Stimulated activated CD4-positive, alpha-beta T cell treated with anti-CD3 and anti-CD28 coated beads, Interleukin-1b, Interleukin-23, amount 100 ng/mL, for 1 hour (primary cell): ENCODE data around the gene IL7R.

ENCODE experiments used
- DNase-seq, 2 donors: peaks; one replicate each; pipeline ENCODE4 v3.0.0-alpha.2; 2020; ENCODE audit warnings: low read depth in 2 of 2

The IL7R gene

DNA sequence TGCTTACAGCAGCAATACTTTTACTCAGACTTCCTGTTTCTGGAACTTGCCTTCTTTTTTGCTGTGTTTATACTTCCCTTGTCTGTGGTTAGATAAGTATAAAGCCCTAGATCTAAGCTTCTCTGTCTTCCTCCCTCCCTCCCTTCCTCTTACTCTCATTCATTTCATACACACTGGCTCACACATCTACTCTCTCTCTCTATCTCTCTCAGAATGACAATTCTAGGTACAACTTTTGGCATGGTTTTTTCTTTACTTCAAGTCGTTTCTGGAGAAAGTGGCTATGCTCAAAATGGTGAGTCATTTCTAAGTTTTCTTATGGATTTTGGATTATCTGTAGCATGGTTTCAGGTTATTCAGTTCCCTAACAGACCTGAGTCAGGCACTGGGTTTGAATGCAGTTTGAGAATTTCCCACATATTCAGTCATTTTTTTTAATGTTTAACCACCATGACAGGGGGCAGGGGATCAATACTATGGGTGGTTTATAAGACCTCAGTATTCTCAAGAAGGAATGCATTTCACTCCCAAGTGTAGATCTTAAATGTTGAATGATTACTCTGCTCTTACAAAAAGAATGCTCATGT is at the start of gene IL7R:
Gene IL7R (plus strand): TSS at position 127 of the 587 bp plus-strand sequence. CDS start 87 bp downstream, at position 214.
- DNase-seq, result no peak

- no peak for DNase-seq
These were observed 46.1 kb upstream of the IL7R start for GRCh38 chr5:35810601-35811000.

GRCh38 chr5:35811108-35811741 is 45.5 kb upstream of the IL7R start:
- DNase-seq, result no peak

DNA sequence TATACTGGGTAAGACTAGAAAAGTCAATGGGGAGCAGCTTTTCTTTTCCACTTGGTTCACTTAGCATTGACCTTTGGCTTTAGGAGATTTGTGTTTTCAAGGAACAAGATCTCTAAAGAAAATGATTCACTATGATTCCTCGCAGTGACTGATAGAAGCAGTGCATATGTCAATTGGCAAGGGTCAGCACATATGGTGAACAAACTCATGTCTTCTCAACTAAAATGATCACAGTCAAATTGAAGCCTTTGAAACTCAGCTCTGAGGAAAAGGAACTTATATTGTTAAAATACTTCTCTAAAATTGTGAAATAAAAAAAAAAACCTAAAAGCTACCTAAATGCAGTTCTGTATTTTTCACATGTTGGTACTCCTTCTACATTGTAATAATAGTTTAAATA is 43.2 kb upstream of the IL7R start:
- DNase-seq, result no peak

GRCh38 chr5:35815089-35815936 is 41.4 kb upstream of the IL7R start:
- no peak for DNase-seq

GRCh38 chr5:35816881-35817521 is 39.7 kb upstream of the IL7R start:
- DNase-seq, result no peak

DNA sequence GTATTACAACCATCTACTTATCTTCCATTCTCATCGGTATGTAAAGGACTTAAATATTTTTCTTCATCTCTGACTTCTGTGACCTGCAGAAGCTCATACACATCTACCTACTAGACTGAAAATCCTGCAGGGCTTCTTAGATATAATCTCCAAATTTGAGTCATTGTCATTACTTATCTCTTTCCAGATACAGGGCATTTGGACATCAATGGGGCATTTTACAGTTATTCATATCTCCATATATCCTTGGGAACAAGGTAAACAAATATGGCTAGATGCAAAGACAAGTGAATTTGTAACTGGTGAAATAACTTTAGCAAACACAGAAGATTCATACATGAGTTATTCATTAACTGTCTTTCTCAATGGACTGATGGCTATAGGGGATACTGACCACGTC is 37.7 kb upstream of the IL7R start:
- DNase-seq, result no peak

- no peak for DNase-seq
These were observed 37.0 kb upstream of the IL7R start for GRCh38 chr5:35819668-35820067.

- no peak for DNase-seq
These were observed 36.0 kb upstream of the IL7R start for GRCh38 chr5:35820735-35821134.

DNA sequence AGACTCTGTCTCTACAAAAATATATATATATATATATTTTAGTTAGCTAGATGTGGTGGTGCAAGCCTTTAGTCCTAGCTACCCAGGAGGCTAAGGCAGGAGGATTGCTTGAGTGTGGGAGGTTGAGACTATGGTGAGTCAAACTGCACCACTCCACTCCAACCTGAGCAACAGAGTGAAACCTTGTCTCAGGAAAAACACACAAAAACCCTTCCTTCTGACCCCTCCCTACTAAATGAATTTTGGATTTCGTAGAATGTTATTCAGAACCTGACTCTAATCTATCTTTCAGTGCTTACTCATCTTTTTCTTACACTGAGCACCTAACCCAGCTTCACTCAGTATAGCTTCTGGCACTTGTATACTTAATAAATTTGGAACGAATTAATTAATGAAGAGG is 35.2 kb upstream of the IL7R start:
- peak in 1 of 2 donors; percentile 22 for DNase-seq

DNA sequence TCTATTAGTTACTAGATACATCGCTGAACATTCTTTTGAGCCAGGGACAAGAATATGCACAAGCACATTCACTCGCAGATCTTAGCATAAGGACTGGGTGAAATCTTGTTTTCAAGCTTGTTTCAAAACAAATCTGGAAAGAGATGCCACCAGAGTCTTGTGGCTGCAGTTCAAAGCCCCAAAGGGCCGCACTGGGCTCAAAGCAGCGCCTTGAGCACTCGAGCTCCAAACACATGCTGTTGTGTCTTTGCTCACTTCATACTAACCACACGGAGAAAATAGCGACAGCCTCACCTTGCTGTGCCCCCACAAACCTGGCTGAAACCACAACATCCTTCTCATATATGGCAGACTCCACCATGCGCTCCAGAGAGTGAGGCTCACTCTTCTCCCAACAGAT is 34.2 kb upstream of the IL7R start:
- no peak for DNase-seq

DNA sequence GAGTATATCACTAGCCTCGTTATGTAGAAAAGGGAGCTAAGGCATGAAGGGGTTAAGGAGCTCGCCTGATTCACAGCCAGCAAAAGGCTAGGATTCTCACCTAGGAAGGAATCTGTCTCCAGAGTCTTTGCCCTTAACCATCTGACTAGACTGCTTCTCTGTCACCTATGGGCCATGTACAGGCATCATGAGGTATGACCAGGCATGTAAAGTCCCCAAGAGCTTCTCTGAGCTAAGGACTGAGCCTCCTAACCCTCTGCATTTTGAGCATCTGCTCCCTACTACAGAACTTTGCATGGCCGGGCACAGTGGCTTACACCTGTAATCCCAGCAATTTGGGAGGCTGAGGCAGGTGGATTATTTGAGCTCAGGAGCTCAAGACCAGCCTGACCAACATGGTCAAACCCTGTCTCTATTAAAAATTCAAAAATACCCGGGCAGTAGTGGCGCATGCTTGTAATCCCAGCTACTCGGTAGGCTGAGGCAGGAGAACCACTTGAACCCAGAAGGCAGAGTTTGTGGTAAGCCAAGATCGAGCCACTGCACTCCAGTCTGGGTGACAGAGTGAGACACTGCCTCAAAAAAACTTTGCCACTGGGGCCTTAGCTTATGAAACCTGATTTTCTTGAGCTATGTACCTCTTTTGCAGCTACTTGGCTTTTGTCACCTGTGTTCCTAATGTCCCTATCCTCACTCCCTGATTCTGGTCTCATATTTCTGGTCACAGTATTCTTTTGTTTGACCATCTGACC is 33.2 kb upstream of the IL7R start:
- DNase-seq, result no peak

- no peak for DNase-seq
These were observed 30.6 kb upstream of the IL7R start for GRCh38 chr5:35826056-35826455.

- DNase-seq, result no peak
These were observed 30.1 kb upstream of the IL7R start for GRCh38 chr5:35826554-35826953.

GRCh38 chr5:35828082-35828598 is 28.6 kb upstream of the IL7R start:
- no peak for DNase-seq

GRCh38 chr5:35830587-35830986 is 26.1 kb upstream of the IL7R start:
- DNase-seq, result no peak

- DNase-seq, result no peak
These were observed 23.9 kb upstream of the IL7R start for GRCh38 chr5:35832762-35833161.

GRCh38 chr5:35833224-35833623 is 23.5 kb upstream of the IL7R start:
- no peak for DNase-seq

DNA sequence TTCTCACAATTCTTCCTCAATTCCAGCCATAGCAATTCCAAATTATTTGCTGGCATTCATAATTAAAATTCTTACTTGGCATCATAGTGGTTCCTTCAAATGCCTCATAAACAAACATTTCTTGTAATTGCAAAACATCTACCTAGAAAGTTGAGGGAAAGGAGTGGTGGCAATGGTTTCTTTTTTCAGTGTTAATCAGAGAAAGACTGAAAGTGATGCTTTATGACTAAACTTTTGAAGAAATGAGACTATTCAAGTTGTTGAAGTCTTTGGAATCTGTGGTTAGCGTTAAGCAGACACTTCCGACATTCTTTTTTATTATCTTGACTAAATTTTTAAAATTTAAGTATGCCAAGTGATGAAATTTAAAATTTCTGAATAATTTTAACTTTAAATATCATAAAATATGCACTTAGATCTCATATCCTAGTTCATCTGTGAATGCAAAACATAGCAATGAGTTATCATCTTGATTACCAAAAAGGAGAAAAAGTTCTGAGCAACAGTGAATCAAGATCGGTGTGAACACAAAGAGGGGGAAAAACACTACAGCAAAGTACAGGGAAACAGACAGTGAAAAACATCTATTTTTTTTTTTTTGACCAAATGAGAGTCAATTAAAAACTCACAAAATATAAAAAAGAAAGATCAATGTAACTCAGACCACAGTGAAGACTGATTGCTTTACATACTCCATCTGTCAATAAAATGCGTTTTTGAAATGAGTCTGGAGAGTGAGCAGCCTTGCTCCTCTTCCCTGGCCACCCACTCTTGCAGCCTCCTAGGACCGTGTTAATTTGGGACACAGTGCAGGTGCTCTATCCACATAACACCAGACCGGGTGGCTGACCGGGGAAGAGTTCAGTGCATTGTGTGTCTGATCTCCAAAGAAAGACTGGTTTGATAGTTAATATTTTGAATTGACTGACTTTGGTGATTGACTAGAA is 20.6 kb upstream of the IL7R start:
- DNase-seq, result no peak

GRCh38 chr5:35838370-35839042 is 18.2 kb upstream of the IL7R start:
- DNase-seq, result no peak
